HCT116 (cell line): ENCODE measurements around the gene IL1R2. TPM values are rescaled to one million over a fixed set of nuclear protein-coding genes. Genes with fewer than 3 reads are reported as not detected.

Experiments
- ATAC-seq: fragments of 200-7000 bp; cut with Tn5 transposase; 2 replicates; pipeline ENCODE4 v1.9.1; 2020; ENCODE audit warnings: mild to moderate bottlenecking, moderate library complexity
- BruUV-seq: library from RNA; stranded (reverse); fragments of 400-500 nt; replicated peaks from 2 replicates; lab custom pipeline; 2021; lab: Mats Ljungman, UMichigan
- CTCF ChIA-PET: fragments of 300-600 bp; sonication (Branson Sonifier 250); formaldehyde crosslinking; loops from one replicate; lab custom pipeline; 2021; ENCODE audit warnings: antibody characterized with exemption; lab: Charles Lee
- POLR2A ChIA-PET: fragments of 300-600, 350-600 bp; sonication (Branson Sonifier 250); formaldehyde crosslinking; loops from one replicate; lab custom pipeline; 2021; ENCODE audit warnings: antibody characterized with exemption; lab: Charles Lee
- RAD21 ChIA-PET, 2 experiments: fragments of 300-600 bp; sonication (Branson Sonifier 250); formaldehyde crosslinking; loops; one replicate each; lab custom pipeline; 2023; ENCODE audit warnings: low total read pairs in 2 of 2; ENCODE audit not compliant: uncharacterized antibody in 2 of 2, unreplicated experiment in 2 of 2, low non-redundant PET in 1 of 2; lab: Charles Lee
- DNase-seq: peaks from one replicate; pipeline ENCODE4 v3.0.0-alpha.2; 2010; ENCODE audit warnings: low read depth, low spot score
- H2AFZ ChIP-seq: fragments of 200-600 bp; shearing (Covaris generic), sonication (generic); 2 replicates; pipeline ENCODE4 v1.6.1; 2017; ENCODE audit warnings: low read depth, mixed run types, mixed read lengths, antibody characterized with exemption, low read length; ENCODE audit not compliant: poor library complexity, severe bottlenecking
- H3K27ac ChIP-seq: 2 replicates; pipeline ENCODE4 v1.5.1; 2012; ENCODE audit warnings: low read depth, low read length
- H3K27me3 ChIP-seq: fragments of 200-600 bp; sonication (generic); 2 replicates; pipeline ENCODE4 v1.6.1; 2016; ENCODE audit warnings: mixed run types, low read length, mixed read lengths; ENCODE audit not compliant: insufficient read depth
- H3K36me3 ChIP-seq, 2 experiments: fragments of 200-500 bp in 1 of 2; fragments of 200-600 bp in 1 of 2; sonication (Bioruptor generic) in 1 of 2; sonication (generic) in 1 of 2; 2 replicates each; pipeline versions ENCODE4 v1.5.1 to v1.6.1; 2014 to 2016; ENCODE audit warnings: low read length in 2 of 2, inconsistent platforms in 1 of 2, mixed read lengths in 1 of 2, mixed run types in 1 of 2; ENCODE audit not compliant: insufficient read depth in 2 of 2, control insufficient read depth in 1 of 2
- H3K4me1 ChIP-seq, 2 experiments: fragments of 200-600 bp in 1 of 2; sonication (generic) in 1 of 2; 2 replicates each; pipeline versions ENCODE4 v1.5.1 to v1.6.1; 2012 to 2017; ENCODE audit warnings: low read length in 2 of 2, inconsistent platforms in 1 of 2, mild to moderate bottlenecking in 1 of 2, mixed read lengths in 1 of 2, mixed run types in 1 of 2, moderate library complexity in 1 of 2; ENCODE audit not compliant: insufficient read depth in 2 of 2, control insufficient read depth in 1 of 2
- H3K4me2 ChIP-seq: fragments of 200-600 bp; sonication (generic); 2 replicates; pipeline ENCODE4 v1.6.1; 2017; ENCODE audit warnings: mixed run types, low read length, mixed read lengths
- H3K4me3 ChIP-seq, 2 experiments: fragments of 200-600 bp in 1 of 2; sonication (generic) in 1 of 2; replicated peaks in 1 of 2; 2 replicates each; pipeline ENCODE4 v1.5.1; 2011 to 2016; ENCODE audit warnings: low read length in 2 of 2, control low read depth in 1 of 2, low read depth in 1 of 2, mild to moderate bottlenecking in 1 of 2, mixed read lengths in 1 of 2, mixed run types in 1 of 2
- H3K79me2 ChIP-seq: fragments of 200-600 bp; sonication (generic); 2 replicates; pipeline ENCODE4 v1.6.1; 2017; ENCODE audit warnings: mild to moderate bottlenecking, mixed run types, low read length, moderate library complexity, mixed read lengths; ENCODE audit not compliant: insufficient read depth
- H3K9ac ChIP-seq: fragments of 200-600 bp; sonication (generic); 2 replicates; pipeline ENCODE4 v1.6.1; 2016; ENCODE audit warnings: low read length, mixed read lengths
- H3K9me2 ChIP-seq: fragments of 200-600 bp; sonication (generic), shearing (Covaris generic); 2 replicates; pipeline ENCODE4 v1.6.1; 2017; ENCODE audit warnings: mixed run types, mild to moderate bottlenecking, moderate library complexity; ENCODE audit not compliant: insufficient read depth
- H3K9me3 ChIP-seq, 2 experiments: fragments of 200-500 bp in 1 of 2; fragments of 200-600 bp in 1 of 2; sonication (Bioruptor generic) in 1 of 2; sonication (generic) in 1 of 2; 2 replicates each; pipeline ENCODE4 v1.6.1; 2014 to 2017; ENCODE audit warnings: low read length in 2 of 2, mixed read lengths in 2 of 2, inconsistent platforms in 1 of 2, low read depth in 1 of 2, mild to moderate bottlenecking in 1 of 2, mixed run types in 1 of 2, moderate library complexity in 1 of 2; ENCODE audit not compliant: control insufficient read depth in 1 of 2, insufficient read depth in 1 of 2
- H4K20me1 ChIP-seq: fragments of 200-600 bp; sonication (generic), shearing (Covaris generic); 2 replicates; pipeline ENCODE4 v1.6.1; 2017; ENCODE audit warnings: mixed run types, mild to moderate bottlenecking, moderate library complexity; ENCODE audit not compliant: insufficient read depth
- ATF3 ChIP-seq: IDR thresholded peaks from 2 replicates; pipeline ENCODE4 v1.6.1; 2012
- CBX3 ChIP-seq: IDR thresholded peaks from 2 replicates; pipeline ENCODE4 v1.6.1; 2012; ENCODE audit warnings: low read depth
- CEBPB ChIP-seq: IDR thresholded peaks from 2 replicates; pipeline ENCODE4 v1.6.1; 2012; ENCODE audit warnings: low read depth
- EGR1 ChIP-seq: IDR thresholded peaks from 2 replicates; pipeline ENCODE4 v1.6.1; 2012; ENCODE audit warnings: low read depth
- EZH2 ChIP-seq: fragments of 200-600 bp; sonication (generic); IDR thresholded peaks from 2 replicates; pipeline ENCODE4 v1.6.1; 2017; ENCODE audit warnings: antibody characterized with exemption, mixed run types
- FOSL1 ChIP-seq: IDR thresholded peaks from 2 replicates; pipeline ENCODE4 v1.6.1; 2012; ENCODE audit warnings: low read depth
- MAX ChIP-seq: IDR thresholded peaks from 2 replicates; pipeline ENCODE4 v1.6.1; 2012
- POLR2A ChIP-seq: IDR thresholded peaks from 2 replicates; pipeline ENCODE4 v1.7.0; 2011; ENCODE audit warnings: borderline replicate concordance; ENCODE audit not compliant: insufficient read depth, insufficient read length; ENCODE audit errors: extremely low read depth
- POLR2AphosphoS5 ChIP-seq: IDR thresholded peaks from 2 replicates; pipeline ENCODE4 v1.6.1; 2011; ENCODE audit warnings: mild to moderate bottlenecking, low read depth, low read length, moderate library complexity
- RAD21 ChIP-seq: IDR thresholded peaks from 2 replicates; pipeline ENCODE4 v1.6.1; 2012; ENCODE audit warnings: low read depth, mild to moderate bottlenecking
- SIN3A ChIP-seq: IDR thresholded peaks from 2 replicates; pipeline ENCODE4 v1.6.1; 2012; ENCODE audit warnings: low read depth
- SP1 ChIP-seq: IDR thresholded peaks from 2 replicates; pipeline ENCODE4 v1.6.1; 2012; ENCODE audit warnings: low read depth
- SRF ChIP-seq: IDR thresholded peaks from 2 replicates; pipeline ENCODE4 v1.6.1; 2012; ENCODE audit warnings: low read depth
- YY1 ChIP-seq: IDR thresholded peaks from 2 replicates; pipeline ENCODE4 v1.6.1; 2011; ENCODE audit warnings: low read length, low read depth, moderate library complexity, mild to moderate bottlenecking; ENCODE audit not compliant: insufficient replicate concordance; ENCODE audit errors: extremely low read depth
- ZFX ChIP-seq: fragments of 450-650 bp; IDR thresholded peaks from 2 replicates; pipeline ENCODE4 v1.6.1; 2017
- intact Hi-C: fragments of 100-400 bp; cut with micrococcal nuclease; formaldehyde crosslinking; loops from 2 replicates; pipeline ENCODE4 v1.10.0; 2022
- total RNA-seq: library from RNA; stranded (reverse); gene quantifications from one replicate; pipeline ENCODE4 v1.2.1, GENCODE V29; 2021; ENCODE audit not compliant: unreplicated experiment
- TF ChIP-seq, protein P1 (sequence below), 3 experiments: fragments of 200-600 bp in 1 of 3; sonication (generic) in 1 of 3; IDR thresholded peaks in 2 of 3; conservative IDR thresholded peaks in 1 of 3; 2 replicates each; pipeline ENCODE4 v1.5.1; 2012 to 2017; ENCODE audit warnings: low read depth in 2 of 3, low read length in 2 of 3, antibody characterized with exemption in 1 of 3, borderline replicate concordance in 1 of 3, control low read depth in 1 of 3, mild to moderate bottlenecking in 1 of 3, mixed read lengths in 1 of 3, mixed run types in 1 of 3, moderate library complexity in 1 of 3; ENCODE audit not compliant: insufficient read depth in 1 of 3

IL1R2 gene
- total RNA-seq, 1 experiment from 2014 or later = 0.52 TPM

GRCh38 chr2:102012061-102012614 lies 20.4 kb downstream of the IL1R2 start:
- Histone ChIP-seq H3K27me3 (no peaks in the 10 kb centered on the region), H3K4me2 (no peak overlapping the region), H3K4me1 (no peaks in the 10 kb centered on the region), H3K9me3 (peaks cover 0 to 4% of the 10 kb centered on the region in 2 experiments; a peak in 1 of 4 replicates), H4K20me1 (no peaks in the 10 kb centered on the region), H3K9ac (no peak overlapping the region), H3K36me3 (no peaks in the 10 kb centered on the region), H3K4me3 (no peak overlapping the region), H3K79me2 (no peaks in the 10 kb centered on the region), H3K27ac (no peak overlapping the region), H2AFZ (no peak overlapping the region), H3K9me2 (no peaks in the 10 kb centered on the region)
- no peak for TF ChIP-seq RAD21
- TF ChIP-seq, protein P1, sequence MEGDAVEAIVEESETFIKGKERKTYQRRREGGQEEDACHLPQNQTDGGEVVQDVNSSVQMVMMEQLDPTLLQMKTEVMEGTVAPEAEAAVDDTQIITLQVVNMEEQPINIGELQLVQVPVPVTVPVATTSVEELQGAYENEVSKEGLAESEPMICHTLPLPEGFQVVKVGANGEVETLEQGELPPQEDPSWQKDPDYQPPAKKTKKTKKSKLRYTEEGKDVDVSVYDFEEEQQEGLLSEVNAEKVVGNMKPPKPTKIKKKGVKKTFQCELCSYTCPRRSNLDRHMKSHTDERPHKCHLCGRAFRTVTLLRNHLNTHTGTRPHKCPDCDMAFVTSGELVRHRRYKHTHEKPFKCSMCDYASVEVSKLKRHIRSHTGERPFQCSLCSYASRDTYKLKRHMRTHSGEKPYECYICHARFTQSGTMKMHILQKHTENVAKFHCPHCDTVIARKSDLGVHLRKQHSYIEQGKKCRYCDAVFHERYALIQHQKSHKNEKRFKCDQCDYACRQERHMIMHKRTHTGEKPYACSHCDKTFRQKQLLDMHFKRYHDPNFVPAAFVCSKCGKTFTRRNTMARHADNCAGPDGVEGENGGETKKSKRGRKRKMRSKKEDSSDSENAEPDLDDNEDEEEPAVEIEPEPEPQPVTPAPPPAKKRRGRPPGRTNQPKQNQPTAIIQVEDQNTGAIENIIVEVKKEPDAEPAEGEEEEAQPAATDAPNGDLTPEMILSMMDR (IDR thresholded peaks at IDR 0.05 in 2 of 3, conservative IDR thresholded peaks at IDR 0.05 in 1 of 3; ENCODE audit: borderline replicate concordance in 1 of 3, insufficient read depth in 1 of 3, low read depth in 2 of 3, low read length in 2 of 3) = no peak
- no peak for TF ChIP-seq POLR2A
- no peak for TF ChIP-seq ATF3
- no peak for DNase-seq
- BruUV-seq = no TSS peak
- ChIA-PET POLR2A (no interaction called here), RAD21 (no interaction called here), CTCF (no interaction called here)
- intact Hi-C loops = no loop called here
- ATAC-seq = no peak

GRCh38 chr2:102013206-102014040 lies 21.7 kb downstream of the IL1R2 start:
- Histone ChIP-seq H3K9ac (no peak overlapping the region), H3K27me3 (no peaks in the 10 kb centered on the region), H3K36me3 (no peaks in the 10 kb centered on the region), H3K27ac (no peak overlapping the region), H3K79me2 (no peaks in the 10 kb centered on the region), H3K9me2 (no peaks in the 10 kb centered on the region), H4K20me1 (no peaks in the 10 kb centered on the region), H3K4me1 (no peaks in the 10 kb centered on the region), H2AFZ (no peak overlapping the region), H3K4me3 (no peak overlapping the region), H3K4me2 (no peak overlapping the region), H3K9me3 (peaks cover 0 to 4% of the 10 kb centered on the region in 2 experiments; a peak in 1 of 4 replicates)
- no TSS peak for BruUV-seq
- intact Hi-C loops = no loop called here
- ATAC-seq (no peak), DNase-seq (no peak)
- POLR2A ChIA-PET = no interaction called here
- CTCF ChIA-PET = no interaction called here
- RAD21 ChIA-PET = no interaction called here
- TF ChIP-seq ATF3 (no peak), FOSL1 (no peak), MAX (no peak), SIN3A (no peak), SP1 (no peak), ZFX (no peak), YY1 (no peak), POLR2AphosphoS5 (no peak), EZH2 (no peak), CBX3 (no peak), SRF (no peak), CEBPB (no peak), EGR1 (no peak)
